CD14-positive monocyte (primary cell): ENCODE measurements around the gene SALL1. TPM values are rescaled to one million over a fixed set of nuclear protein-coding genes. Genes with fewer than 3 reads are reported as not detected.

Experiments
- DNase-seq, 3 donors: peaks; one replicate each; pipeline ENCODE4 v3.0.0-alpha.2; 2011 to 2022
- H2AFZ ChIP-seq: 2 replicates; pipeline ENCODE4 v1.6.0; 2012; ENCODE audit warnings: mild to moderate bottlenecking, low read depth, low read length, inconsistent platforms; ENCODE audit not compliant: insufficient read depth, poor library complexity, severe bottlenecking
- H3K27ac ChIP-seq, 2 donors: 1 replicate in 1 of 2; 2 replicates in 1 of 2; pipeline ENCODE4 v1.5.1; 2012 to 2013; ENCODE audit warnings: low read length in 2 of 2, control low read depth in 1 of 2, inconsistent platforms in 1 of 2, low read depth in 1 of 2, mild to moderate bottlenecking in 1 of 2
- H3K27me3 ChIP-seq, 2 donors: one replicate each; pipeline versions ENCODE4 v1.6.0 to v1.6.1; 2011 to 2013; ENCODE audit warnings: low read length in 2 of 2; ENCODE audit not compliant: control insufficient read depth in 2 of 2, insufficient read depth in 2 of 2
- H3K36me3 ChIP-seq, 2 donors: replicated peaks in 1 of 2; 1 replicate in 1 of 2; 2 replicates in 1 of 2; pipeline versions ENCODE4 v1.5.1 to v1.6.1; 2012 to 2013; ENCODE audit warnings: low read length in 2 of 2, control low read depth in 1 of 2, inconsistent platforms in 1 of 2, mild to moderate bottlenecking in 1 of 2; ENCODE audit not compliant: insufficient read depth in 2 of 2, control insufficient read depth in 1 of 2
- H3K4me1 ChIP-seq, 2 donors: 1 replicate in 1 of 2; 2 replicates in 1 of 2; pipeline versions ENCODE4 v1.5.1 to v1.6.1; 2012 to 2013; ENCODE audit warnings: low read length in 2 of 2, control low read depth in 1 of 2, inconsistent platforms in 1 of 2, mild to moderate bottlenecking in 1 of 2, moderate library complexity in 1 of 2; ENCODE audit not compliant: insufficient read depth in 2 of 2, control insufficient read depth in 1 of 2
- H3K4me2 ChIP-seq: replicated peaks from 2 replicates; pipeline ENCODE3; 2012; ENCODE audit warnings: low read length, moderate library complexity, mild to moderate bottlenecking; ENCODE audit not compliant: poor library complexity, severe bottlenecking; ENCODE audit errors: extremely low read depth
- H3K4me3 ChIP-seq, 3 experiments: fragments of 200-600 bp in 1 of 3; sonication (generic) in 1 of 3; replicated peaks in 1 of 3; 1 replicate in 2 of 3; 2 replicates in 1 of 3; pipeline ENCODE4 v1.5.1; 2011 to 2013; ENCODE audit warnings: low read length in 3 of 3, mild to moderate bottlenecking in 3 of 3, control low read depth in 2 of 3, low read depth in 2 of 3, inconsistent platforms in 1 of 3, moderate library complexity in 1 of 3
- H3K79me2 ChIP-seq: 2 replicates; pipeline ENCODE4 v1.6.0; 2012; ENCODE audit warnings: mild to moderate bottlenecking, control low read depth, inconsistent platforms, low read length, moderate library complexity; ENCODE audit not compliant: insufficient read depth
- H3K9ac ChIP-seq: 2 replicates; pipeline ENCODE4 v1.6.0; 2017; ENCODE audit warnings: low read length, mild to moderate bottlenecking; ENCODE audit not compliant: insufficient read depth, poor library complexity, severe bottlenecking
- H3K9me3 ChIP-seq, 2 donors: replicated peaks in 1 of 2; 1 replicate in 1 of 2; 2 replicates in 1 of 2; pipeline versions ENCODE4 v1.5.1 to v1.6.1; 2012 to 2013; ENCODE audit warnings: low read length in 2 of 2, control low read depth in 1 of 2; ENCODE audit not compliant: control insufficient read depth in 1 of 2, insufficient read depth in 1 of 2
- H4K20me1 ChIP-seq: 2 replicates; pipeline ENCODE4 v1.6.0; 2012; ENCODE audit warnings: mild to moderate bottlenecking, low read length, control low read depth, moderate library complexity; ENCODE audit not compliant: insufficient read depth
- H3K27ac Mint-ChIP-seq, 7 donors: one replicate each; pipeline ENCODE4 v1.8.0; 2020; ENCODE audit warnings: mild to moderate bottlenecking in 7 of 7, mixed read lengths in 7 of 7, moderate library complexity in 6 of 7, inconsistent platforms in 2 of 7
- H3K27me3 Mint-ChIP-seq, 3 donors: one replicate each; pipeline ENCODE4 v1.8.0; 2021 to 2022; ENCODE audit warnings: low read depth in 3 of 3, mild to moderate bottlenecking in 3 of 3, mixed read lengths in 3 of 3, moderate library complexity in 3 of 3, inconsistent platforms in 1 of 3
- H3K36me3 Mint-ChIP-seq, 2 donors: one replicate each; pipeline ENCODE4 v1.8.0; 2020; ENCODE audit warnings: mixed read lengths in 2 of 2, inconsistent platforms in 1 of 2, mild to moderate bottlenecking in 1 of 2
- H3K4me1 Mint-ChIP-seq: one replicate; pipeline ENCODE4 v1.8.0; 2020; ENCODE audit warnings: mild to moderate bottlenecking, mixed read lengths
- H3K4me3 Mint-ChIP-seq, 2 donors: one replicate each; pipeline ENCODE4 v1.8.0; 2020; ENCODE audit warnings: mild to moderate bottlenecking in 2 of 2, mixed read lengths in 2 of 2, moderate library complexity in 1 of 2
- H3K9me3 Mint-ChIP-seq, 7 donors: one replicate each; pipeline ENCODE4 v1.8.0; 2020 to 2022; ENCODE audit warnings: mixed read lengths in 7 of 7, mild to moderate bottlenecking in 6 of 7, moderate library complexity in 6 of 7, inconsistent platforms in 2 of 7
- WGBS: methylation state at CpG from one replicate; pipeline ENCODE4 v1.1.5; 2013; ENCODE audit warnings: missing lambda C conversion rate; ENCODE audit not compliant: insufficient coverage; 5-methylcytosine and 5-hydroxymethylcytosine counted together
- intact Hi-C, 2 donors: fragments of 100-400 bp; cut with micrococcal nuclease; formaldehyde crosslinking; loops; one replicate each; pipeline versions ENCODE4 v1.15.0 to v1.15.1; 2023
- polyA plus RNA-seq, 3 donors: library from polyadenylated mRNA; depleted of rRNA in 1 of 3; unstranded in 2 of 3; stranded (reverse) in 1 of 3; fragments of 300-500 nt in 2 of 3; fragments of >200 nt in 1 of 3; fragmentation: Illumina TruSeq in 2 of 3; gene quantifications; 1 replicate in 2 of 3; 2 replicates in 1 of 3; pipeline ENCODE4 v1.2.3, GENCODE V29; 2012 to 2021
- TF ChIP-seq, protein P1 (sequence below): fragments of 200-600 bp; IDR thresholded peaks from one replicate; pipeline ENCODE4 v1.8.0; 2022; ENCODE audit warnings: antibody characterized with exemption, mild to moderate bottlenecking

Gene SALL1
- polyA plus RNA-seq, 3 donors, result not detected

DNA sequence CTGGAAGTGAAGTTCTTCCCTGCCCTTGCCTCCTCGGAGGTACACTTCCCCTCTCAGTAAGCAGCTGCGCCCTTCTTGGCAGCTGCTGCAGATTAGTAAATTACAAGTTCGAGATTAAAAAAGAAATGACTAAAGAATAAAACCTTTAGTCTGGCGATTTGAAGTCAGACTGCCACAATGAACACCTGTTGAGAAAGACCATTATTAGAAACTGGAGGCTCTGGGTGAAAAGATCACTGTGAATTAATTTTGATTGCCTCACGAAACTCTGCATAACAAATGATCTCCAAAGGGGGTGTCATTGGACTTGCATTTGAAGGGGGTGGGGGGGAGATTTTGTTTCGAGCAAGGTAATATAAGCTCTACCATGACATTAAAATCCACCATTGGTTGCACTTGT lies 39.3 kb downstream of the SALL1 start:
- H3K79me2 ChIP-seq, result no peaks in the 10 kb centered on the region
- H3K9ac ChIP-seq, result no peak overlapping the region
- TF ChIP-seq, protein P1, sequence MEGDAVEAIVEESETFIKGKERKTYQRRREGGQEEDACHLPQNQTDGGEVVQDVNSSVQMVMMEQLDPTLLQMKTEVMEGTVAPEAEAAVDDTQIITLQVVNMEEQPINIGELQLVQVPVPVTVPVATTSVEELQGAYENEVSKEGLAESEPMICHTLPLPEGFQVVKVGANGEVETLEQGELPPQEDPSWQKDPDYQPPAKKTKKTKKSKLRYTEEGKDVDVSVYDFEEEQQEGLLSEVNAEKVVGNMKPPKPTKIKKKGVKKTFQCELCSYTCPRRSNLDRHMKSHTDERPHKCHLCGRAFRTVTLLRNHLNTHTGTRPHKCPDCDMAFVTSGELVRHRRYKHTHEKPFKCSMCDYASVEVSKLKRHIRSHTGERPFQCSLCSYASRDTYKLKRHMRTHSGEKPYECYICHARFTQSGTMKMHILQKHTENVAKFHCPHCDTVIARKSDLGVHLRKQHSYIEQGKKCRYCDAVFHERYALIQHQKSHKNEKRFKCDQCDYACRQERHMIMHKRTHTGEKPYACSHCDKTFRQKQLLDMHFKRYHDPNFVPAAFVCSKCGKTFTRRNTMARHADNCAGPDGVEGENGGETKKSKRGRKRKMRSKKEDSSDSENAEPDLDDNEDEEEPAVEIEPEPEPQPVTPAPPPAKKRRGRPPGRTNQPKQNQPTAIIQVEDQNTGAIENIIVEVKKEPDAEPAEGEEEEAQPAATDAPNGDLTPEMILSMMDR, result no peak
- H3K36me3 ChIP-seq, result no peaks in the 10 kb centered on the region
- Mint-ChIP-seq H3K9me3 (peaks cover 0 to 17% (median 1%) of the 10 kb centered on the region in 7 donors), H3K36me3 (no peaks in the 10 kb centered on the region), H3K4me1 (no peaks in the 10 kb centered on the region), H3K27me3 (peaks cover 44 to 59% (median 56%) of the 10 kb centered on the region in 3 donors), H3K27ac (no peak overlapping the region), H3K4me3 (peak overlapping the region in 1 of 2 donors; percentile 74)
- no peak overlapping the region for H3K27ac ChIP-seq
- H3K9me3 ChIP-seq, result peaks cover 0 to 5% of the 10 kb centered on the region in 2 donors
- no peak overlapping the region for H3K4me2 ChIP-seq
- H4K20me1 ChIP-seq, result no peaks in the 10 kb centered on the region
- intact Hi-C loops, result no loop called here
- no peaks in the 10 kb centered on the region for H3K4me1 ChIP-seq
- no peak overlapping the region for H3K4me3 ChIP-seq
- WGBS, result no CpG with 5 or more reads among the region's 6 CpGs
- no peak for DNase-seq
- peaks cover 37 to 47% of the 10 kb centered on the region in 2 donors for H3K27me3 ChIP-seq
- H2AFZ ChIP-seq, result no peak overlapping the region

DNA sequence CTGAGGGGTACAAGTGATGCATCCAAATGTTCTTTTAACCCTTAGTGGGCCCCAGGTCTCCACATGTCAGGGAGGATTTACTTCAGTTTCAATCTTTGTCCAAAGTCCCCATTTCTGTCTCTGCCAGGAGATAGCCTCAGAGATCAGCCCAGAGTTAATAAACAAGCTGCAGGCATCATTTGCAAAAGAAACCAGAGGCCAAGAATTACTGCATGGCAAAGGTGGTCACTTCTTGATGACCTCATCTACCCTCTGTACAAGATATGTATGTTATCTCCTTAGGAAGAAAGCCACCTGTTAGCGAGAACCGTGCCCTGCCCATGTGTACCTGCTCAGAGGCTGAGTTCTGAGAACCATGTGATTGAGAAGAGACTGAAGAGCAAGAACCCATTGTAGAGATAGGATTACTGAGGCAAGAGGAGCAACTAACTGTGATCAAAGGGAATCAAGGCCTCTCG lies 40.3 kb downstream of the SALL1 start:
- H3K79me2 ChIP-seq, result no peaks in the 10 kb centered on the region
- no peaks in the 10 kb centered on the region for H3K4me1 ChIP-seq
- H3K27ac ChIP-seq, result no peak overlapping the region
- TF ChIP-seq, protein P1, result no peak
- peaks cover 0 to 5% of the 10 kb centered on the region in 2 donors for H3K9me3 ChIP-seq
- peaks cover 37 to 45% of the 10 kb centered on the region in 2 donors for H3K27me3 ChIP-seq
- H3K4me2 ChIP-seq, result no peak overlapping the region
- no peak overlapping the region for H3K4me3 ChIP-seq
- DNase-seq, result no peak
- intact Hi-C loops, result no loop called here
- no peak overlapping the region for H3K27ac Mint-ChIP-seq
- H3K4me3 Mint-ChIP-seq, result peak overlapping the region in 1 of 2 donors; percentile 58
- peaks cover 42 to 50% (median 49%) of the 10 kb centered on the region in 3 donors for H3K27me3 Mint-ChIP-seq
- H3K36me3 Mint-ChIP-seq, result no peaks in the 10 kb centered on the region
- WGBS, result 71% methylated on average over 1 of the region's 3 CpGs
- peaks cover 0 to 17% (median 1%) of the 10 kb centered on the region in 7 donors for H3K9me3 Mint-ChIP-seq
- H4K20me1 ChIP-seq, result no peaks in the 10 kb centered on the region
- no peaks in the 10 kb centered on the region for H3K36me3 ChIP-seq
- no peak overlapping the region for H2AFZ ChIP-seq
- no peak overlapping the region for H3K9ac ChIP-seq
- H3K4me1 Mint-ChIP-seq, result no peaks in the 10 kb centered on the region
